ENCODE data around the gene LPP. TPM values are rescaled to one million over a fixed set of nuclear protein-coding genes. Genes with fewer than 3 reads are reported as not detected.

The LPP gene
- polyA plus RNA-seq, 2 of the 4 experiments (the other 2 are of a cell fraction): 11.0 to 30.8 TPM

- TF ChIP-seq, protein P1, sequence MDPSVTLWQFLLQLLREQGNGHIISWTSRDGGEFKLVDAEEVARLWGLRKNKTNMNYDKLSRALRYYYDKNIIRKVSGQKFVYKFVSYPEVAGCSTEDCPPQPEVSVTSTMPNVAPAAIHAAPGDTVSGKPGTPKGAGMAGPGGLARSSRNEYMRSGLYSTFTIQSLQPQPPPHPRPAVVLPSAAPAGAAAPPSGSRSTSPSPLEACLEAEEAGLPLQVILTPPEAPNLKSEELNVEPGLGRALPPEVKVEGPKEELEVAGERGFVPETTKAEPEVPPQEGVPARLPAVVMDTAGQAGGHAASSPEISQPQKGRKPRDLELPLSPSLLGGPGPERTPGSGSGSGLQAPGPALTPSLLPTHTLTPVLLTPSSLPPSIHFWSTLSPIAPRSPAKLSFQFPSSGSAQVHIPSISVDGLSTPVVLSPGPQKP (IDR thresholded peaks at IDR 0.05; ENCODE audit: low read depth, low read length): no peak
- no peak for TF ChIP-seq EHF (CRISPR knock-in tag; IDR thresholded peaks at IDR 0.05)
- TF ChIP-seq KDM5A (IDR thresholded peaks at IDR 0.05): no peak
Observed at GRCh38 chr3:188338086-188338485, 184.1 kb downstream of the LPP start (continued).

GRCh38 chr3:188339410-188340295 lies 185.7 kb downstream of the LPP start:
- ATAC-seq (no peak), FAIRE-seq (no peak), DNase-seq (ENCODE audit: low read depth in 1 of 2, low spot score in 1 of 2) (no peak)
- ChIA-PET CTCF (interaction anchor here (1.0 kb wide), 1 partner anchor 27 kb away, joined by 3 read pairs; no protein-coding TSS in a partner anchor), POLR2A (no interaction called here)
- WGBS (ENCODE audit: missing lambda C conversion rate): 87% methylated on average over 11 of the region's 11 CpGs
- Histone ChIP-seq H3K27ac (no peak overlapping the region), H3K4me1 (peaks cover 29% of the 10 kb centered on the region), H3K9me3 (no peaks in the 10 kb centered on the region), H3K4me2 (no peak overlapping the region), H3K4me3 (no peak overlapping the region)
- TF ChIP-seq POLR2A (IDR thresholded peaks at IDR 0.05; ENCODE audit: low read length) (no peak), ZSCAN20 (CRISPR knock-in tag; IDR thresholded peaks at IDR 0.05) (no peak), GATA3 (IDR thresholded peaks at IDR 0.05; ENCODE audit: borderline replicate concordance) (no peak), RNF2 (IDR thresholded peaks at IDR 0.05; ENCODE audit: borderline replicate concordance, low read depth) (no peak), JUN (IDR thresholded peaks at IDR 0.05) (no peak), HOXB13 (CRISPR knock-in tag; IDR thresholded peaks at IDR 0.05; ENCODE audit: low read depth) (no peak)

- H3K9me3 ChIP-seq: no peaks in the 10 kb centered on the region
- TF ChIP-seq HOXB13 (CRISPR knock-in tag; IDR thresholded peaks at IDR 0.05; ENCODE audit: low read depth): no peak
- TF ChIP-seq SREBF2 (IDR thresholded peaks at IDR 0.05): no peak
- TF ChIP-seq RARB (CRISPR knock-in tag; IDR thresholded peaks at IDR 0.05): no peak
- TF ChIP-seq JUNB (IDR thresholded peaks at IDR 0.05): no peak
- no peak for TF ChIP-seq EHMT2 (IDR thresholded peaks at IDR 0.05; ENCODE audit: low read depth)
- no peak for TF ChIP-seq FOSL2 (IDR thresholded peaks at IDR 0.05)
- TF ChIP-seq FOSL2 (CRISPR knock-in tag; IDR thresholded peaks at IDR 0.05): no peak
- TF ChIP-seq, protein P2, sequence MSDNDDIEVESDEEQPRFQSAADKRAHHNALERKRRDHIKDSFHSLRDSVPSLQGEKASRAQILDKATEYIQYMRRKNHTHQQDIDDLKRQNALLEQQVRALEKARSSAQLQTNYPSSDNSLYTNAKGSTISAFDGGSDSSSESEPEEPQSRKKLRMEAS (IDR thresholded peaks at IDR 0.05): no peak
- no peak for TF ChIP-seq HEYL (CRISPR knock-in tag; IDR thresholded peaks at IDR 0.05)
- TF ChIP-seq CHD4 (IDR thresholded peaks at IDR 0.05; ENCODE audit: borderline replicate concordance): no peak
- TF ChIP-seq CHD2 (IDR thresholded peaks at IDR 0.05; ENCODE audit: low read length, partially characterized antibody): no peak
- no peak for TF ChIP-seq HES2 (IDR thresholded peaks at IDR 0.05)
- WGBS (ENCODE audit: missing lambda C conversion rate): 93% methylated on average over 2 of the region's 2 CpGs
- peaks cover 33% of the 10 kb centered on the region for H3K4me1 ChIP-seq
- FAIRE-seq (no peak), DNase-seq (ENCODE audit: low read depth in 1 of 2, low spot score in 1 of 2) (no peak), ATAC-seq (no peak)
- ChIA-PET CTCF (interaction anchor here (1.0 kb wide), 1 partner anchor 8 kb away, joined by 3 read pairs; no protein-coding TSS in a partner anchor), POLR2A (no interaction called here)
- H3K4me3 ChIP-seq: no peak overlapping the region
- no peak overlapping the region for H3K4me2 ChIP-seq
- no peak overlapping the region for H3K27ac ChIP-seq
Observed at GRCh38 chr3:188341501-188341900, 187.5 kb downstream of the LPP start.

- TF ChIP-seq RFX5 (IDR thresholded peaks at IDR 0.05) (no peak), ZSCAN20 (CRISPR knock-in tag; IDR thresholded peaks at IDR 0.05) (no peak), RCOR1 (IDR thresholded peaks at IDR 0.05; ENCODE audit: low read depth, low read length) (no peak), FOSB (CRISPR knock-in tag; IDR thresholded peaks at IDR 0.05) (no peak), SMC3 (IDR thresholded peaks at IDR 0.05) (no peak), JUN (IDR thresholded peaks at IDR 0.05) (no peak), HOXB13 (CRISPR knock-in tag; IDR thresholded peaks at IDR 0.05; ENCODE audit: low read depth) (no peak), CEBPB (IDR thresholded peaks at IDR 0.05) (no peak), HDAC2 (IDR thresholded peaks at IDR 0.05) (no peak), KDM1A (IDR thresholded peaks at IDR 0.05; ENCODE audit: low read depth) (no peak), PHF8 (IDR thresholded peaks at IDR 0.05; ENCODE audit: borderline replicate concordance, low read depth) (no peak), RAD21 (conservative IDR thresholded peaks at IDR 0.05 in 1 of 2, IDR thresholded peaks at IDR 0.05 in 1 of 2) (no peak), KDM5A (IDR thresholded peaks at IDR 0.05) (no peak)
- DNase-seq (ENCODE audit: low read depth in 1 of 2, low spot score in 1 of 2) (no peak), ATAC-seq (no peak), FAIRE-seq (no peak)
- ChIA-PET CTCF (no interaction called here), POLR2A (no interaction called here)
- 90% methylated on average over 9 of the region's 9 CpGs for WGBS (ENCODE audit: missing lambda C conversion rate)
- no peak overlapping the region for H3K4me2 ChIP-seq
- no peak overlapping the region for H3K27ac ChIP-seq
- no peak overlapping the region for H3K4me3 ChIP-seq
- H3K9me3 ChIP-seq: no peaks in the 10 kb centered on the region
- H3K4me1 ChIP-seq: peaks cover 35% of the 10 kb centered on the region
Observed at GRCh38 chr3:188342991-188343732, 189.2 kb downstream of the LPP start.
